Nephron (organoid): ENCODE data around the gene ACKR2.

ENCODE experiments used
- H3K27ac Mint-ChIP-seq, 3 experiments: 2 replicates each; pipeline ENCODE4 v1.8.0; 2020; ENCODE audit warnings: mixed read lengths in 3 of 3, mild to moderate bottlenecking in 2 of 3, moderate library complexity in 1 of 3
- H3K27me3 Mint-ChIP-seq: 2 replicates; pipeline ENCODE4 v1.8.0; 2021; ENCODE audit warnings: low read depth, mild to moderate bottlenecking, moderate library complexity, mixed read lengths
- H3K36me3 Mint-ChIP-seq: 2 replicates; pipeline ENCODE4 v1.8.0; 2020; ENCODE audit warnings: low read depth, mixed read lengths
- H3K4me1 Mint-ChIP-seq: 2 replicates; pipeline ENCODE4 v1.8.0; 2020; ENCODE audit warnings: mixed read lengths
- H3K4me3 Mint-ChIP-seq, 3 experiments: 2 replicates each; pipeline ENCODE4 v1.8.0; 2020; ENCODE audit warnings: mild to moderate bottlenecking in 3 of 3, mixed read lengths in 3 of 3, moderate library complexity in 2 of 3
- H3K9me3 Mint-ChIP-seq: 2 replicates; pipeline ENCODE4 v1.8.0; 2020; ENCODE audit warnings: mixed read lengths
- CTCF ChIP-seq, 3 experiments: fragments of 200-600 bp; sonication (generic); IDR thresholded peaks; one replicate each; pipeline ENCODE4 v1.5.0; 2021; ENCODE audit warnings: antibody characterized with exemption in 3 of 3; ENCODE audit not compliant: unreplicated experiment in 3 of 3

The ACKR2 gene

GRCh38 chr3:42801784-42802183 lies 7.5 kb upstream of the ACKR2 start:
- H3K27ac Mint-ChIP-seq: no peak overlapping the region
- peaks cover 21% of the 10 kb centered on the region for H3K36me3 Mint-ChIP-seq
- H3K9me3 Mint-ChIP-seq: no peaks in the 10 kb centered on the region
- peaks cover 17% of the 10 kb centered on the region for H3K27me3 Mint-ChIP-seq
- H3K4me3 Mint-ChIP-seq: peak overlapping the region in 2 of 3 experiments; percentile 21 to 47
- no peak for TF ChIP-seq CTCF (IDR thresholded peaks at IDR 0.05; ENCODE audit: unreplicated experiment in 3 of 3)
- peaks cover 43% of the 10 kb centered on the region for H3K4me1 Mint-ChIP-seq

GRCh38 chr3:42802876-42803413 lies 6.3 kb upstream of the ACKR2 start:
- Mint-ChIP-seq H3K4me3 (peak overlapping the region; percentile 97 to 98 (median 97)), H3K36me3 (peaks cover 21% of the 10 kb centered on the region), H3K27ac (peak overlapping the region; percentile 98 to 99 (median 99)), H3K9me3 (no peaks in the 10 kb centered on the region), H3K4me1 (peaks cover 43% of the 10 kb centered on the region), H3K27me3 (peaks cover 21% of the 10 kb centered on the region)
- no peak for TF ChIP-seq CTCF (IDR thresholded peaks at IDR 0.05; ENCODE audit: unreplicated experiment in 3 of 3)

GRCh38 chr3:42803414-42804105 lies 5.7 kb upstream of the ACKR2 start:
- peak overlapping the region; percentile 97 to 98 (median 97) for H3K4me3 Mint-ChIP-seq
- H3K27ac Mint-ChIP-seq: peak overlapping the region; percentile 98 to 99 (median 99)
- no peak for TF ChIP-seq CTCF (IDR thresholded peaks at IDR 0.05; ENCODE audit: unreplicated experiment in 3 of 3)
- H3K36me3 Mint-ChIP-seq: peaks cover 21% of the 10 kb centered on the region
- H3K9me3 Mint-ChIP-seq: no peaks in the 10 kb centered on the region
- peaks cover 43% of the 10 kb centered on the region for H3K4me1 Mint-ChIP-seq
- H3K27me3 Mint-ChIP-seq: peaks cover 21% of the 10 kb centered on the region

- H3K4me3 Mint-ChIP-seq: peak within 1 kb of the TSS; percentile 97 to 98 (median 97)
- H3K27ac Mint-ChIP-seq: peak within 1 kb of the TSS; percentile 98 to 99 (median 99)
- no peak for TF ChIP-seq CTCF (IDR thresholded peaks at IDR 0.05; ENCODE audit: unreplicated experiment in 3 of 3)
- H3K9me3 Mint-ChIP-seq: no peaks in the 10 kb centered on the region
- peaks cover 20% of the 10 kb centered on the region for H3K36me3 Mint-ChIP-seq
- H3K27me3 Mint-ChIP-seq: peaks cover 25% of the 10 kb centered on the region
- H3K4me1 Mint-ChIP-seq: peaks cover 42% of the 10 kb centered on the region
Measured at GRCh38 chr3:42804106-42804830, 5.0 kb upstream of the ACKR2 start, which contains the start of gene HIGD1A. Gene HIGD1A, minus strand, starts transcription at chr3:42804490. Its CDS starts 10,237 bp downstream, at chr3:42794253.

GRCh38 chr3:42804831-42805132 lies 4.5 kb upstream of the ACKR2 start:
- no peaks in the 10 kb centered on the region for H3K9me3 Mint-ChIP-seq
- H3K27me3 Mint-ChIP-seq: peaks cover 29% of the 10 kb centered on the region
- TF ChIP-seq CTCF (IDR thresholded peaks at IDR 0.05; ENCODE audit: unreplicated experiment in 3 of 3): no peak
- peak overlapping the region; percentile 97 to 98 (median 97) for H3K4me3 Mint-ChIP-seq
- peaks cover 15% of the 10 kb centered on the region for H3K36me3 Mint-ChIP-seq
- peak overlapping the region; percentile 98 to 99 (median 99) for H3K27ac Mint-ChIP-seq
- H3K4me1 Mint-ChIP-seq: peaks cover 37% of the 10 kb centered on the region
